SU-DHL-6 (cell line): Measurements from ENCODE around the gene NUP153.

Source experiments
- H2AFZ ChIP-seq: fragments of 200-600 bp; sonication (generic); 2 replicates; pipeline ENCODE4 v1.6.1; 2014; ENCODE audit warnings: low read depth, mild to moderate bottlenecking, moderate library complexity, mixed read lengths, antibody characterized with exemption, low read length; ENCODE audit not compliant: severe bottlenecking
- H3F3A ChIP-seq: fragments of 200-600 bp; shearing (Covaris generic); 2 replicates; pipeline ENCODE4 v1.6.0; 2016; ENCODE audit warnings: antibody characterized with exemption, mild to moderate bottlenecking; ENCODE audit not compliant: insufficient read depth
- H3K27ac ChIP-seq: fragments of 200-600 bp; sonication (generic); 2 replicates; pipeline ENCODE4 v1.5.1; 2016; ENCODE audit warnings: low read depth, mild to moderate bottlenecking, low read length, moderate library complexity, mixed read lengths
- H3K27me3 ChIP-seq: fragments of 200-600 bp; sonication (generic), shearing (Covaris generic); 2 replicates; pipeline ENCODE4 v1.6.0; 2014; ENCODE audit warnings: mild to moderate bottlenecking, low read length
- H3K36me3 ChIP-seq: fragments of 200-600 bp; sonication (generic); 2 replicates; pipeline ENCODE4 v1.6.1; 2014; ENCODE audit warnings: mild to moderate bottlenecking, low read length, mixed read lengths
- H3K4me2 ChIP-seq: fragments of 300-600, 200-600 bp; shearing (Covaris generic), sonication (generic); 2 replicates; pipeline ENCODE4 v1.6.0; 2014; ENCODE audit warnings: low read length, low read depth, mild to moderate bottlenecking; ENCODE audit not compliant: poor library complexity, severe bottlenecking
- H3K4me3 ChIP-seq: fragments of 200-600 bp; sonication (generic); 2 replicates; pipeline ENCODE4 v1.5.1; 2014; ENCODE audit warnings: antibody characterized with exemption, low read length, mild to moderate bottlenecking, mixed read lengths; ENCODE audit not compliant: insufficient read depth, poor library complexity, severe bottlenecking
- H3K79me2 ChIP-seq: fragments of 200-600 bp; sonication (generic); 2 replicates; pipeline ENCODE4 v1.6.1; 2014; ENCODE audit warnings: mild to moderate bottlenecking, low read length, moderate library complexity; ENCODE audit not compliant: insufficient read depth
- H3K9ac ChIP-seq: fragments of 200-600 bp; sonication (generic); 2 replicates; pipeline ENCODE4 v1.7.0; 2014; ENCODE audit warnings: mild to moderate bottlenecking, low read length
- H3K9me2 ChIP-seq: fragments of 200-600 bp; sonication (generic); replicated peaks from 2 replicates; pipeline ENCODE4 v1.6.1; 2014; ENCODE audit warnings: low read length; ENCODE audit not compliant: insufficient read depth
- H3K9me3 ChIP-seq: fragments of 200-600 bp; sonication (generic); 2 replicates; pipeline ENCODE4 v1.6.1; 2014; ENCODE audit warnings: low read length, mixed read lengths; ENCODE audit not compliant: insufficient read depth
- H4K20me1 ChIP-seq: fragments of 200-600 bp; sonication (generic); 2 replicates; pipeline ENCODE4 v1.6.1; 2014; ENCODE audit warnings: low read depth, mild to moderate bottlenecking, antibody characterized with exemption, low read length, moderate library complexity, mixed read lengths
- EZH2phosphoT487 ChIP-seq: fragments of 200-600 bp; sonication (generic), shearing (Covaris generic); conservative IDR thresholded peaks from 2 replicates; pipeline ENCODE4 v1.6.1; 2018; ENCODE audit warnings: mild to moderate bottlenecking, antibody characterized with exemption, low read length, moderate library complexity, mixed read lengths
- TF ChIP-seq, protein P1 (sequence below): fragments of 200-600 bp; sonication (generic); IDR thresholded peaks from one replicate; pipeline ENCODE4 v1.5.1; 2017; ENCODE audit warnings: antibody characterized with exemption, mild to moderate bottlenecking, low read length, moderate library complexity; ENCODE audit not compliant: insufficient read depth, poor library complexity, severe bottlenecking

NUP153 gene

GRCh38 chr6:17640477-17640917, 66.2 kb downstream of the NUP153 start:
- Histone ChIP-seq H3F3A (peaks cover 15% of the 10 kb centered on the region; the same call in 1 of the 2 replicates), H3K9me3 (no peaks in the 10 kb centered on the region), H3K36me3 (peaks cover 81% of the 10 kb centered on the region), H3K27ac (no peak overlapping the region), H3K9ac (no peak overlapping the region), H4K20me1 (peaks cover 34% of the 10 kb centered on the region; the same call in 1 of the 2 replicates), H2AFZ (no peak overlapping the region), H3K9me2 (no peaks in the 10 kb centered on the region), H3K27me3 (no peaks in the 10 kb centered on the region), H3K4me3 (no peak overlapping the region), H3K79me2 (peaks cover 59% of the 10 kb centered on the region), H3K4me2 (no peak overlapping the region)
- TF ChIP-seq, protein P1, sequence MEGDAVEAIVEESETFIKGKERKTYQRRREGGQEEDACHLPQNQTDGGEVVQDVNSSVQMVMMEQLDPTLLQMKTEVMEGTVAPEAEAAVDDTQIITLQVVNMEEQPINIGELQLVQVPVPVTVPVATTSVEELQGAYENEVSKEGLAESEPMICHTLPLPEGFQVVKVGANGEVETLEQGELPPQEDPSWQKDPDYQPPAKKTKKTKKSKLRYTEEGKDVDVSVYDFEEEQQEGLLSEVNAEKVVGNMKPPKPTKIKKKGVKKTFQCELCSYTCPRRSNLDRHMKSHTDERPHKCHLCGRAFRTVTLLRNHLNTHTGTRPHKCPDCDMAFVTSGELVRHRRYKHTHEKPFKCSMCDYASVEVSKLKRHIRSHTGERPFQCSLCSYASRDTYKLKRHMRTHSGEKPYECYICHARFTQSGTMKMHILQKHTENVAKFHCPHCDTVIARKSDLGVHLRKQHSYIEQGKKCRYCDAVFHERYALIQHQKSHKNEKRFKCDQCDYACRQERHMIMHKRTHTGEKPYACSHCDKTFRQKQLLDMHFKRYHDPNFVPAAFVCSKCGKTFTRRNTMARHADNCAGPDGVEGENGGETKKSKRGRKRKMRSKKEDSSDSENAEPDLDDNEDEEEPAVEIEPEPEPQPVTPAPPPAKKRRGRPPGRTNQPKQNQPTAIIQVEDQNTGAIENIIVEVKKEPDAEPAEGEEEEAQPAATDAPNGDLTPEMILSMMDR: no peak
- TF ChIP-seq EZH2phosphoT487: no peak

GRCh38 chr6:17638212-17638715, 68.5 kb downstream of the NUP153 start:
- Histone ChIP-seq H3K9me2 (no peaks in the 10 kb centered on the region), H3K79me2 (peaks cover 74% of the 10 kb centered on the region), H3K9me3 (no peaks in the 10 kb centered on the region), H3K4me3 (no peak overlapping the region), H2AFZ (no peak overlapping the region), H3K27ac (no peak overlapping the region), H3F3A (peaks cover 16% of the 10 kb centered on the region), H3K9ac (no peak overlapping the region), H3K36me3 (peaks cover 74% of the 10 kb centered on the region), H3K27me3 (no peaks in the 10 kb centered on the region), H3K4me2 (no peak overlapping the region), H4K20me1 (peaks cover 41% of the 10 kb centered on the region; the same call in 1 of the 2 replicates)
- TF ChIP-seq, protein P1: no peak
- TF ChIP-seq EZH2phosphoT487: no peak

GRCh38 chr6:17635568-17635967, 71.2 kb downstream of the NUP153 start:
- H2AFZ ChIP-seq: no peak overlapping the region

More at GRCh38 chr6:17635568-17635967, 71.2 kb downstream of the NUP153 start:
- H3K4me3 ChIP-seq: no peak overlapping the region
- no peak overlapping the region for H3K9ac ChIP-seq
- H3K9me2 ChIP-seq: no peaks in the 10 kb centered on the region
- peaks cover 80% of the 10 kb centered on the region for H3K36me3 ChIP-seq
- H3F3A ChIP-seq: peaks cover 27% of the 10 kb centered on the region
- H3K9me3 ChIP-seq: no peaks in the 10 kb centered on the region
- no peaks in the 10 kb centered on the region for H3K27me3 ChIP-seq
- H3K4me2 ChIP-seq: no peak overlapping the region
- H4K20me1 ChIP-seq: peaks cover 51% of the 10 kb centered on the region
- no peak overlapping the region for H3K27ac ChIP-seq
- H3K79me2 ChIP-seq: peaks cover 88% of the 10 kb centered on the region
- TF ChIP-seq, protein P1: no peak
- TF ChIP-seq EZH2phosphoT487: no peak
